ENCODE data around the gene CA4. TPM values are rescaled to one million over a fixed set of nuclear protein-coding genes. Genes with fewer than 3 reads are reported as not detected.

CA4 gene
- total and polyA plus RNA-seq, 9 of the 15 experiments (the other 6 are each of a cell fraction or from before 2014, with no cell fraction given): 0.13 TPM; not detected in 7

- TF ChIP-seq CHD1 (IDR thresholded peaks at IDR 0.05; ENCODE audit: low read length) (peak; percentile 17), SRSF1 (IDR thresholded peaks at IDR 0.05; ENCODE audit: low read depth, low read length) (no peak), JUND (IDR thresholded peaks at IDR 0.05; ENCODE audit: borderline replicate concordance, low read depth, low read length) (peak; percentile 67), JUND (tag; IDR thresholded peaks at IDR 0.05; ENCODE audit: borderline replicate concordance, low read depth, low read length) (no peak; the same call in 2 of the 3 replicates), MCM2 (IDR thresholded peaks at IDR 0.05; ENCODE audit: low read depth) (no peak), MGA (IDR thresholded peaks at IDR 0.05) (peak; percentile 94), HDAC2 (IDR thresholded peaks at IDR 0.05) (0 out of 2 replicates have a peak, but pooled peaks have one; percentile 12), TARDBP (IDR thresholded peaks at IDR 0.05) (no peak), BCOR (IDR thresholded peaks at IDR 0.05) (no peak; the same call in none of the 2 replicates), CHD2 (IDR thresholded peaks at IDR 0.05; ENCODE audit: low read depth, low read length) (peak; percentile 12; the same call in 1 of the 2 replicates), ZNF12 (CRISPR knock-in tag; IDR thresholded peaks at IDR 0.05) (0 out of 2 replicates have a peak, but pooled peaks have one; percentile 38), ZKSCAN1 (IDR thresholded peaks at IDR 0.05; ENCODE audit: low read depth, low read length) (no peak), HMGXB4 (CRISPR knock-in tag; IDR thresholded peaks at IDR 0.05) (peak; percentile 34; the same call in 1 of the 2 replicates), SRSF7 (optimal IDR thresholded peaks at IDR 0.05; ENCODE audit: low read depth, low read length) (no peak)
These were observed 14.4 kb upstream of the CA4 start (continued) for GRCh38 chr17:60135151-60135950.
